OCI-LY7 (cell line): ENCODE measurements around the gene HTR2A.

Source experiments
- EZH2phosphoT487 ChIP-seq: fragments of 200-600 bp; sonication (generic); IDR thresholded peaks from 2 replicates; pipeline ENCODE4 v1.6.1; 2018; ENCODE audit warnings: low read depth, borderline replicate concordance, mild to moderate bottlenecking, mixed run types, antibody characterized with exemption, low read length, moderate library complexity, mixed read lengths
- TF ChIP-seq, protein P1 (sequence below): fragments of 200-600 bp; sonication (generic); conservative IDR thresholded peaks from 2 replicates; pipeline ENCODE4 v1.5.1; 2014; ENCODE audit warnings: mild to moderate bottlenecking, antibody characterized with exemption, low read length, moderate library complexity, mixed read lengths

GRCh38 chr13:46906405-46906804 lies 9.6 kb upstream of the HTR2A start:
- TF ChIP-seq, protein P1, sequence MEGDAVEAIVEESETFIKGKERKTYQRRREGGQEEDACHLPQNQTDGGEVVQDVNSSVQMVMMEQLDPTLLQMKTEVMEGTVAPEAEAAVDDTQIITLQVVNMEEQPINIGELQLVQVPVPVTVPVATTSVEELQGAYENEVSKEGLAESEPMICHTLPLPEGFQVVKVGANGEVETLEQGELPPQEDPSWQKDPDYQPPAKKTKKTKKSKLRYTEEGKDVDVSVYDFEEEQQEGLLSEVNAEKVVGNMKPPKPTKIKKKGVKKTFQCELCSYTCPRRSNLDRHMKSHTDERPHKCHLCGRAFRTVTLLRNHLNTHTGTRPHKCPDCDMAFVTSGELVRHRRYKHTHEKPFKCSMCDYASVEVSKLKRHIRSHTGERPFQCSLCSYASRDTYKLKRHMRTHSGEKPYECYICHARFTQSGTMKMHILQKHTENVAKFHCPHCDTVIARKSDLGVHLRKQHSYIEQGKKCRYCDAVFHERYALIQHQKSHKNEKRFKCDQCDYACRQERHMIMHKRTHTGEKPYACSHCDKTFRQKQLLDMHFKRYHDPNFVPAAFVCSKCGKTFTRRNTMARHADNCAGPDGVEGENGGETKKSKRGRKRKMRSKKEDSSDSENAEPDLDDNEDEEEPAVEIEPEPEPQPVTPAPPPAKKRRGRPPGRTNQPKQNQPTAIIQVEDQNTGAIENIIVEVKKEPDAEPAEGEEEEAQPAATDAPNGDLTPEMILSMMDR, result no peak
- TF ChIP-seq EZH2phosphoT487, result no peak
